Amygdala (tissue), 56 donors: ENCODE results near the gene POM121L12.

Experiments used
- DNase-seq, 56 donors: peaks; one replicate each; lab custom pipeline; 2025; lab: John Stamatoyannopoulos, UW

The POM121L12 gene

DNA sequence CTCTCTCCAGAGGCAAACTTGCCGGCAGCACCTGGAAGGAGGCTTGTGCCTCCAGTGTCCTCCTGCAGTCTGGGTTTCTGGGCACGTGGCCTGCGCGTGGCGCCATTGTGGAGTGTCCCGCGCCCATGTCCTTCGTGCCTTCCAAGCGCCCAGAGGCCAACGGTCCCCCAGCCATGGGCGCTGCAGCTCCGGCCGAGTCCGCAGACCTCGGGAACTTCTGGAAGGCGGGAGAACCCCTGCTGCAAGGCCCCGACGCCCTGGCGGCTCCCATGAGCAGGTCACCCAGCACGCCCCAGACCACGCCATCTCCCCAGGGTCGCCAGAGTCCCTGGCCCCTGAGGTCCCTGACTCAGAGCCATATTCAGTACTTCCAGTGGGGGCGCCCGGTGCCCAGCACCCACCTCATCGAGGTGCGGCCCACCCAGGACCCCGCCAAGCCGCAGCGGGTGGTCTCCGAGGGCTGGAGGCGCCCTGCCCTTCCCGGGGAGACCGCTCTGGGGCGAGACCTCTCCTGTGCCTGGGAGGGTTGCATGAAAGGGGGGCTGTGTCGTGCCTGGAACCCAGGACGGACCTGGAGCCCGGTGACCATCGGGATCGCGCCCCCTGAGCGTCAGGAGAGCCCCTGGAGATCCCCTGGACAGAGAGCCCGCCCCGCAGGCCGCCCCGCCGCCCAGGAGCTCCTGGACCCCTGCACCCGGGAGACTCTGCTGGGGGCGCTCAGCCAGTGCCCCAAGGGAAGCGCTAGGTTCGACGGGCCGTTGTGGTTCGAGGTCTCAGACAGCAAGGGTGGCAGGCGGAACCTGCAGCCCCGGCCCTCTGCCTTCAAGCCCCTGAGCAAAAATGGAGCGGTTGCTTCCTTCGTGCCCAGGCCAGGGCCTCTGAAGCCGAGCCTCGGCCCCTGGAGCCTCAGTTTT lies at the start of gene POM121L12:
Gene POM121L12, plus strand, starts transcription at position 135 of the 914 bp plus-strand sequence. Its CDS starts 39 bp downstream, at position 174.
- no peak for DNase-seq

DNA sequence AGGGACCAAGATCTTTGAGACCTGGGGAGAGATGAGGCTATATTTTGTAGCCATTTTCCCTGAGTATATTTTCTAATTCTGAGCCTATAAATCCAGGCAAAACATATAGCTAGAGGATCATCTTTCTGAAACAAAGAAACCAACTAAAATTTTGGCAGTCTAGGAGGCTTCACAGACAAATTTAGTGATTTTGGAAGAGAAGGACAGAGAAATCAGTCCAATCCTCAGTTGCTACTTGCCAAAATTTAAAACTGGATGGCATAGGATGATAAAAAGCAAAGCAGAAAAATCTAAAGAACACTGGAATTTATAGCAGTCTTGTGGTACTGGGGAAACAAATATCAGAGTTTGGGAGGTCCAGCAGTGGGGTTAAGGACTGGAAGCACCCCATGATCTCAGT lies 43.4 kb upstream of the POM121L12 start:
- DNase-seq = no peak

DNA sequence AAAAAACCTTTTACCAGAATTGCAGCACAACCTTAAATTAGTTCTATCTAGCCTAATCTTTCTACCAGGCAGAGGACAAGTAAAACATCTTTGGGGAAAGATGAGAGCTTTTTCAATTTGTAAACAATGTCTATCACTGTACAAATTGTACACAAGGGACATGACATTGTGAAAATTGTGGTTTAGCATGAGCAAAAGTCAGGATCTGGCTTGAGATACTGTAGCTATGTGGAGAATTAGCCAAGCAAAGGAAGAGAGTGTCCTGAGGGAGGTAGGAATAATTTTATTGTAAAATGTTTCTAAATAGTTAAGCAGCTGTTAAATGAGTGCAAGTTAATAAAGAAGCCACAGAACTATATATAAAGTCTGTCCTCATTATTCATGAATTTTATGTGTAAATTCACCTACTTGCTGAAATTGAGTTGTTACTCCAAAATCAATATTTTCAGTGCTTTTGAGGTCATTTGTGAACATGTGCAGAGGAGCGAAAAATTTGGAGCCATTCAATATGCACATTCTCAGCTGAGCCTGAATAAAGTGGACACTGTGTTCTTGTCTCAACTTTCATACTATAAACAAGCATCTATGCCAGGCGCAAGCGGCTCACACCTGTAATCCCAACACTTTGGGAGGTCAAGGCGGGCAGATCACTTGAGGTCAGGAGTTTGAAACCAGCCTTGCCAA lies 42.8 kb upstream of the POM121L12 start:
- no peak for DNase-seq

DNA sequence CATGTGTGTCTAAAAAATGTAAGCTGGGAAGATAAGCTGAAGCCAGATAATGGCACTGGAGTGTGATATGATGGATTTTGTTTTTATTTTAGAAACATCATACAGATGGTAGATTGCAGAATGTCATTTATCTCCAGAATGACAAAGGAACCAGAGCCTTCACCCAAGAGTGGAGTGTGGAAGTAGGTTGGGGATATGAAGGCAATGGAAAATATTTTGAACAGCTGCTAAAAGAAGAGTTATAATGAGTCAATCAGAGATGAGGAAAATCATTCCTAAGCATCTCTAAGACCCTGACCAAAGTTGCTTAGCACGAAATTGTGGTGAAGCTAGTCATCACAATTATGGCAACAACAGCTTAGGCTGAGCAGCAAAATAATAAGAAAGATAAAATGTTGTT lies 39.8 kb upstream of the POM121L12 start:
- no peak for DNase-seq

DNA sequence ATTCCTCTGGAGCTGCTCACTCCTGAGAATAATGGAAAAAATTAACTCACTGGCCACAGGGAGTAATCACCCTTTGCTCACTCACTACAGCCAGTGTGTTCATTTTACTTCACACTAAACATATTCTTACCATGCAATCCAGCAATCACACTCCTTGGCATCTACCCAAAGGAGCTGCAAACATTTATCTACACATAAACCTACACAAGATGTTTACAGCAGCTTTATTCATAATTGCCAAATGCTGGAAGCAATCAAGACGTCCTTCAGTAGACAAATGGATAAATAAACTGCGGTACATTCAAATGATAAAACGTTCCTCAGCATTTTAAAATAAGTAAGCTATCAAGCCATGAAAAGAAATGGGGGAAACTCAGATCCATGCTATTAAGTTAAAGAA lies 34.2 kb upstream of the POM121L12 start:
- DNase-seq = no peak

DNA sequence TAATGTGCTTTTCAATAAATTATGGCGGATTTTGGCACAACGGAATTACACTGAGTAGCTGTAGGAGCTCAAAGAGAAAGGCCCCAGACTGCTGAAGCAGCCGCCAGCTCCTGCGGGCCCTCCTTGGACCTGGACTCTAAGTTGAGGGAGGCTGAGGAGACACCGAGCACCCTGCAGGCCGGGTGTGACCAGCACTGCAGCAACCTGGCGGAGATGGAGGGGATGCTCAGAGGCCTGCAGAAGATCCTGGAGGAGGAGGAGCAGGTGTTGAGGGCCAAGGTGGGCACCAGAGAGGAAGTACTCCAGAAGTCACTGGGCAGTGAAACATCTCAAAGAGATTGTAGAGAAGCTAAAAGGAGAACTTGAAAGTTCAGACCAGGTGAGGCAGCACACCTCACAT lies 33.0 kb upstream of the POM121L12 start:
- DNase-seq = no peak

DNA sequence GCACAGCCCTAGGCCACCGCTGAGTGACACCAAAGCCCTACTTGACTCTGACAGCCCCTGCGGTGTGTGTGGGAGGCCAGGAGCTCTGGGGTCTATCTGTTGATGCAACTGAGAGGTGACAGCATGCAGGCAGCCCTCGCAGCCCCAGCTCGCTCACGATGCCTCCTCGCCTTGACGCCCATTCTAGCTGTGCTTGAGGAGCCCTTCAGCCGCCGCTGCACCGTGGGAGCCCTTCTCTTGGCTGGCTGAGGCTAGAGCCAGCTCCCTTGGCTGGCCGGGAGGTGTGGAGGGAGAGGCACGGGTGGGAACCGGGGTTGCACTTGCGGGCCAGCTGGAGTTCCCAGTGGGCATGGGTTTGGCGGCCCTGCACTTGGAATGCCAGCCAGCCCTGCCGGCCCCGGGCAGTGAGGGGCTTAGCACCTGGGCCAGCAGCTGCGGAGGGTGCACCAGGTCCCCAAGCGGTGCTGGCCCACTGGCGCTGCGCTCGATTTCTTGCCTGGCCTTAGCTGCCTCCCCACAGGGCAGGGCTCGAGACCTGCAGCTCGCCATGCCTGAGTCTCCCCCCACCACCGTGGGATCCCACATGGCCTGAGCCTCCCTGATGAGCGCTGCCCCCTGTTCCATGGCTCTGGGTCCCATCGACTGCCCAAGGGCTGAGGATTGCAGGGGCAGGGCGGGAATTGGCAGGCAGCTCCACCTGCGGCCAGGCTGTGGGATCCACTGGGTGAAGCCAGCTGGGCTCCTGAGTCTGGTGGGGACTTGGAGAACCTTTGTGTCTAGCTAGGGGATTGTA lies 31.6 kb upstream of the POM121L12 start:
- no peak for DNase-seq

DNA sequence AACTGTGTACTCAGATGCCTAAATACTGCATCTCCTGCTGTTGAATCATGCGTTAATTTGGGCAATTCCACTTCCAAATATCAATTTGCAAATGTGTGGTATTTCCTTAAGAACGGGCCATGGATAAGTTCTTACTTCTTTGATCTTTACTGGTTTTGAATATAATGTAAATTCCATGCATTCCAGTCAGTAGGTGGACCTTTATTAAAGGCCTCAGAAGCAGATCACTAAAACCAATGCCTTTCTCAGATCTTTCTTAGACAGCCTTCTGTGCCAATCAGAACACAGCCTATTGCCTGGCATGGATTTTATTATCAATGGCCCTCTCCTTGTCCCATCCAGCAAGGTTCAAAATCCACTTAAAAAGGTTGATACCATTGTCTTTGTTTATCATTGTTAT lies 21.5 kb upstream of the POM121L12 start:
- no peak for DNase-seq

DNA sequence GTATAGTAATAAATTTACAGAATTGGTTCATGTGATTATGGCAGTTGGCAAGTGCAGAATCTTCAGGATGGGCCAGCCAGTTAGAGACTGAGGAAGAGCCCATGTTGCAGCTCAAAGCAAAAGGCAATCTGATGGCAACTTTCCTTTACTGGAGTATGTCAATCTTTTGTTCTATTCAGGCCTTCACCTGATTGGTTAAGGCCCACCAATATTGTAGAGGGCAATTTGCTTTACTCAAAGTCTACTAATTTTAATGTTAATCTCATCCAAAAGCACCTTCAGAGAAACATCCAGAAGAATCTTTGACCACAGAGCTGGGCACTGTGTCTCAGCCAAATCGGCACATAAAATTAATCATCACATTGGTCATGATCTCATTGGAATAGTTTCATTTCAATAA lies 20.0 kb upstream of the POM121L12 start:
- DNase-seq = no peak

DNA sequence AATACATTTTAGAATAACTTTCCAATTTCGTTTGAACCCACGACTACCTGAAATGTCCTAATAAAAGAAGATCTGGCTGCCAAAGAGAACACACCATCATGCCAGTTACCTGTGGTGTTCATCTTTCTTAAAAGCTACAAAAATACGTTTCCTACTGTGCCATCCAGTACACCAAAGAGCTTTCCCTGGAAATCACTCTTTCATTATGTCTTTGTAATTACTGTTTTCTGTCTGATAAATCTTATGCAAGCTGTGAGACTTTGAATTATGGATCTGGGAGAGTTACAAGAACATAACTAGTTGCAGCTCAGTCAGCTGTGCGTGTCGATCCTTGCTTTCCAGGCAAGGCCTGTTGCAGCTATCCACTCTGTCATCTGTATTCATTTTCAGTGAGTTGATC lies 12.5 kb upstream of the POM121L12 start:
- DNase-seq = no peak

DNA sequence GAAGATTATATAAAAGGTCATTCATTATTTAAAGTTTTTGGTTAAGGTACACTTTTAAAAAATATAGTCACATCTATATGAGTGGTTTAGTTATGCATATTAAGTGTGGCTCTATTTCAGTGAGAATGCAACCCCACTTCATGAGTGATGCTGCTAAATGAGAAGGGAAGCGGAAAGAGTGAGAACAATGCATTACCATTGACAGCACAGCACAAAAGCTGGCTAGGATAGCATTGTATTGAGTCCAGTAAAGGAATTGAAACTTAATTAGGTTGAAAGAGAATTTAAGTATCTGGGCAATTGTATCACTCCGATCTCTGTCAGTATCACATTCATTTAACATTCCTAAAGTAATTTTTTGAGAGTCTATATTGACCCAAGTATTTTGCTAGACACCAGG lies 13.2 kb downstream of the POM121L12 start:
- DNase-seq = no peak

DNA sequence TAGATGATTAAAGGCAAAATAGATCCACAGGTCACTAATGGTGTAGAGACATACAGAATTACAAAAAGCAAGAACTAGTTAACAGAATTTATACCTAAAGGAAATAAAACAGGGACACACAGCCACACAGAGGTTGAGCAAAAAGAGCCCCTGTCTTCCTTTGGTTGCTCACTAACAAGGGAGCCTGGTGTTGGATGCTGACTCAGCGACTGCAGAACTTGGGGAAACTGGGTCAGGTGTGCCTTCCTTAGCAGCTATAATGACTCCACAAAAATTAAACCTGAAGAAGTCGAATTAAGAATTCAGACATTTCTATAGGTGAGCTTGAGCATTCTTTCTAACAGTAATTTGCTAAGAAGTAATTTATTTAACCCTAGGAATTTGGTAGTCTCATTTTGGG lies 15.0 kb downstream of the POM121L12 start:
- DNase-seq = no peak

DNA sequence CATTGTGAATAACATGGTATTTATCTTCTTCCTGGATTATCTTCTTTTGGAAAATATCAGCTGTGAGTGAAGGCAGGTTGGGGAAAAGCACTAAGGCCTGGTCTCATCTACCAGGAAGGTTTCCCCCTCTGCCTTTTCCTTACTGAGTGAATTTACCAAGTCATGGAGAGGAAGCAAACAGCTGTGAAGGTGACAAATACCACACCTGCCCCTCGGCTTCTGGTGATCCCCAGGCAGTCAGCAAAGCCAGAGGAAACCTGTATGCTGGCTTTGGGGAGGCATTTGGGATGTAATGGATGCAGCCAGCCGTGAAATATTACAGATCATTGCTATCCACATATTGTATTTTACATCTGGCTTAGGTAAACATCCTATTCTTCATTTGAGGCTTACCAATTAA lies 24.2 kb downstream of the POM121L12 start:
- DNase-seq = no peak

DNA sequence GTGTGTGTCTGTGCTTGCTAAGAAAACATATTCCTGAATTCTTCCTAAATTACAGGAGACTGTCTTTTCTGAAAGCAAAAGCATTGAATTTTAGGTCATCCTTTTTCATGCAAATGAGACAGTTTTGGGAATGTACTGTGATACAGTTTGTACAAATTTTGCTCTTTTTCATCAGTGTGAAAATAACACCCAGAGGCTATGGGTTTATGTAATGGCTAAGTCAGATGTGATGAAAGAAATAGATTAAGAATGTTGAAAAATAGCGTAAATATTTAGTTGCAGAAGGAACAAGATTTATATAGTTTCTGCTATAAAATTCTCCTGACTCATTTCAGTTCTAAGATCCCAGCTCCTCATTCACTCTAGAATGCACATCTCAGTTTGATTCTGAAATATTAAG lies 24.6 kb downstream of the POM121L12 start:
- DNase-seq = no peak

DNA sequence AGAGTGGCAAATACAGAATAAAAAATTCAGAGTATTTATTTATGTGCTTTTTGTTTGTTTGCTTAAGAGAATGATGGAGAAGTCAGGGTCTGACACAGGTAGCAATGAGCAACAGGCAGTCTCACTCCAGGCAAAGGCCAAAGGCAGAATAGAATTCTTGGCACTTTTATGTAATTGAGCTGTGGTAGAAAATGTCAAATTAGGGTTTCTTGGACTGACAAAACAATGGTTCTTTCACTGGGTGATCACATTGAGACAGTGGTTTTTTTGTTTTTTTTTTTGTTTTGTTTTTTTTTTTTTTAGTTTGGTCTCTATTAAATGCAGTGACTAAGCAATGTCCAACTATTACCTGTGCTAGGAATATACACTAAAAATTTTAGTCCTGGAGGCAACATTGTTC lies 27.4 kb downstream of the POM121L12 start:
- peak in 3 of 56 donors; percentile 2 to 20 (median 17) for DNase-seq

DNA sequence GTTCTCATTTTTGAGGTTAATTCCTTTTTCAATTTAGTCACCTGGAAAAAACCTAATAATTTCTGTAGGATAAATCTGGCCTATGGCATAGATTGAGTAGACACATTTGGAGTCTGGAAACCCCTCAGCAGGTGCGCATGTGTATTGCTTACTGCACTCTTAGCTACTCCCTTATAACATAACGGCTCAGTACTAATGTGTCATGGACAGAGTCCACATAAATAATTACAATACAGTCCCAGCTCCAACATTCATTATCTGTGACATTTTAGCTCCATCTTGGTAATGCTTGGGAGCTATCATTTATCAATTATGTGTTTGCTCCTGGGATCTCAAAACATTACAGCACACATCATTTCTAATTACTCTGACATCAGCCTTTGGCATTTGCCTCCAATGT lies 33.2 kb downstream of the POM121L12 start:
- no peak for DNase-seq

DNA sequence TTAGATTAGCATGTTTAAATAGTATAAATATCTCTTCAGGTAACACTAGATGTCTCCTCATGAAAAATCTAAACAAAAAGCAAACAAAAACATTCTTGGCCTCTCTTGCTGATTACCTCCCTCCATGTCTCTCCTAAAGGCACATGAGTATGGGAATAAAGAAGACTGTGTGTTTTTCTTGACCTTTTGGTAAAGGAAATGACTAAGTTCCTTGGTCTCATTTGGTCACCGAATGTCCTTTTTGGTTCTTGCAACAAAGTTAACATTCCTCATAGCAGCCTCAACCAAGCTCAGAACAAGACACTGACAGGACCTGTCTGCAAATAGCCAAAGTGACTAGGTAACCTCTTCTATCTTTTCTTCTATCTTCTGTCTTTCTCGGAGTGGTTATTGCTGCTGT lies 35.5 kb downstream of the POM121L12 start:
- no peak for DNase-seq
